H9 (cell line): Measurements from ENCODE around the gene ERGIC3. TPM values are rescaled to one million over a fixed set of nuclear protein-coding genes. Genes with fewer than 3 reads are reported as not detected.

Source experiments
- DNase-seq: peaks from one replicate; pipeline ENCODE4 v3.0.0-alpha.2; 2017
- H2AFZ ChIP-seq: one replicate; pipeline ENCODE4 v1.6.1; 2013; ENCODE audit warnings: mild to moderate bottlenecking, low read length, control low read depth, moderate library complexity
- H2AK5ac ChIP-seq: 2 replicates; pipeline ENCODE4 v1.6.1; 2013; ENCODE audit warnings: low read length, control low read depth, mixed read lengths; ENCODE audit not compliant: insufficient read length
- H2BK120ac ChIP-seq: one replicate; pipeline ENCODE4 v1.6.1; 2013; ENCODE audit warnings: low read depth, mild to moderate bottlenecking, low read length, control low read depth, inconsistent platforms; ENCODE audit not compliant: poor library complexity, severe bottlenecking
- H2BK12ac ChIP-seq: 2 replicates; pipeline ENCODE4 v1.6.1; 2013; ENCODE audit warnings: low read length, control low read depth, mixed read lengths, low read depth; ENCODE audit not compliant: insufficient read length
- H2BK15ac ChIP-seq: 2 replicates; pipeline ENCODE4 v1.6.1; 2013; ENCODE audit warnings: low read depth, low read length, control low read depth
- H2BK20ac ChIP-seq: one replicate; pipeline ENCODE4 v1.6.1; 2013; ENCODE audit warnings: low read depth, mild to moderate bottlenecking, low read length, control low read depth, inconsistent platforms; ENCODE audit not compliant: poor library complexity, severe bottlenecking
- H2BK5ac ChIP-seq: 2 replicates; pipeline ENCODE4 v1.6.1; 2013; ENCODE audit warnings: low read length, control low read depth, mixed read lengths; ENCODE audit not compliant: insufficient read length
- H3K14ac ChIP-seq: 2 replicates; pipeline ENCODE4 v1.6.1; 2013; ENCODE audit warnings: low read length, control low read depth; ENCODE audit not compliant: insufficient read depth
- H3K18ac ChIP-seq: 2 replicates; pipeline ENCODE4 v1.6.1; 2013; ENCODE audit warnings: low read depth, mild to moderate bottlenecking, mixed read lengths, low read length, control low read depth; ENCODE audit not compliant: insufficient read length
- H3K23ac ChIP-seq: 2 replicates; pipeline ENCODE4 v1.6.1; 2013; ENCODE audit warnings: low read length, control low read depth, mixed read lengths, low read depth; ENCODE audit not compliant: insufficient read length
- H3K23me2 ChIP-seq: 2 replicates; pipeline ENCODE4 v1.6.1; 2013; ENCODE audit warnings: low read depth, mild to moderate bottlenecking, mixed read lengths, low read length, control low read depth; ENCODE audit not compliant: insufficient read length, poor library complexity, severe bottlenecking
- H3K27ac ChIP-seq: 2 replicates; pipeline ENCODE4 v1.5.1; 2013; ENCODE audit warnings: low read length, control low read depth, mixed read lengths, low read depth; ENCODE audit not compliant: insufficient read length
- H3K27me3 ChIP-seq: 2 replicates; pipeline ENCODE4 v1.6.1; 2013; ENCODE audit warnings: low read length, control low read depth, inconsistent platforms; ENCODE audit not compliant: insufficient read depth
- H3K4ac ChIP-seq: 2 replicates; pipeline ENCODE4 v1.6.1; 2013; ENCODE audit warnings: low read depth, mild to moderate bottlenecking, control low read depth, inconsistent platforms, low read length, moderate library complexity
- H3K4me1 ChIP-seq: 2 replicates; pipeline ENCODE4 v1.6.1; 2013; ENCODE audit warnings: low read length, control low read depth, inconsistent platforms; ENCODE audit not compliant: insufficient read depth
- H3K4me2 ChIP-seq: 2 replicates; pipeline ENCODE4 v1.6.1; 2013; ENCODE audit warnings: low read length, control low read depth, mixed read lengths; ENCODE audit not compliant: insufficient read length, insufficient read depth
- H3K56ac ChIP-seq: 2 replicates; pipeline ENCODE4 v1.6.1; 2013; ENCODE audit warnings: low read depth, mild to moderate bottlenecking, mixed read lengths, low read length, control low read depth; ENCODE audit not compliant: insufficient read length
- H3K79me1 ChIP-seq: 2 replicates; pipeline ENCODE4 v1.6.1; 2013; ENCODE audit warnings: low read depth, mild to moderate bottlenecking, moderate library complexity, low read length, control low read depth, inconsistent platforms; ENCODE audit not compliant: insufficient read depth, poor library complexity, severe bottlenecking
- H3K79me2 ChIP-seq: 2 replicates; pipeline ENCODE4 v1.6.1; 2013; ENCODE audit warnings: low read length, control low read depth, inconsistent platforms; ENCODE audit not compliant: insufficient read depth
- H3K9ac ChIP-seq: 2 replicates; pipeline ENCODE4 v1.6.1; 2013; ENCODE audit warnings: low read length, control low read depth, mixed read lengths; ENCODE audit not compliant: insufficient read length; ENCODE audit errors: extremely low read depth
- H3K9me3 ChIP-seq: one replicate; pipeline ENCODE4 v1.6.1; 2013; ENCODE audit warnings: low read depth, low read length, inconsistent platforms; ENCODE audit not compliant: control insufficient read depth
- H3T11ph ChIP-seq: one replicate; pipeline ENCODE4 v1.6.1; 2013; ENCODE audit warnings: mild to moderate bottlenecking, low read length, control low read depth, inconsistent platforms
- H4K20me1 ChIP-seq: one replicate; pipeline ENCODE4 v1.6.1; 2013; ENCODE audit not compliant: control insufficient read depth, insufficient read length, insufficient read depth
- H4K5ac ChIP-seq: 2 replicates; pipeline ENCODE4 v1.6.1; 2013; ENCODE audit warnings: low read depth, mild to moderate bottlenecking, mixed read lengths, low read length, control low read depth; ENCODE audit not compliant: insufficient read length
- H4K8ac ChIP-seq: replicated peaks from 2 replicates; pipeline ENCODE4 v1.6.1; 2013; ENCODE audit warnings: low read length, control low read depth, mixed read lengths, low read depth; ENCODE audit not compliant: insufficient read length
- H4K91ac ChIP-seq: 2 replicates; pipeline ENCODE4 v1.6.1; 2013; ENCODE audit warnings: low read depth, mild to moderate bottlenecking, moderate library complexity, mixed read lengths, low read length, control low read depth; ENCODE audit not compliant: insufficient read length
- H3K27ac Mint-ChIP-seq, 3 experiments: 2 replicates in 2 of 3; 3 replicates in 1 of 3; pipeline ENCODE4 v1.8.0; 2020 to 2021; ENCODE audit warnings: mixed read lengths in 3 of 3, mild to moderate bottlenecking in 1 of 3, moderate library complexity in 1 of 3
- H3K27me3 Mint-ChIP-seq: 2 replicates; pipeline ENCODE4 v1.8.0; 2021; ENCODE audit warnings: low read depth, mild to moderate bottlenecking, moderate library complexity, mixed read lengths
- H3K36me3 Mint-ChIP-seq, 3 experiments: 2 replicates in 2 of 3; 3 replicates in 1 of 3; pipeline ENCODE4 v1.8.0; 2020 to 2021; ENCODE audit warnings: low read depth in 3 of 3, mixed read lengths in 3 of 3; ENCODE audit not compliant: insufficient read depth in 1 of 3
- H3K4me1 Mint-ChIP-seq, 2 experiments: 2 replicates each; pipeline ENCODE4 v1.8.0; 2020; ENCODE audit warnings: mixed read lengths in 2 of 2
- H3K4me3 Mint-ChIP-seq, 2 experiments: 2 replicates in 1 of 2; 3 replicates in 1 of 2; pipeline ENCODE4 v1.8.0; 2020 to 2021; ENCODE audit warnings: mild to moderate bottlenecking in 2 of 2, mixed read lengths in 2 of 2, moderate library complexity in 1 of 2
- H3K9me3 Mint-ChIP-seq, 2 experiments: 2 replicates in 1 of 2; 3 replicates in 1 of 2; pipeline ENCODE4 v1.8.0; 2020; ENCODE audit warnings: mild to moderate bottlenecking in 2 of 2, mixed read lengths in 2 of 2, moderate library complexity in 1 of 2
- CTCF ChIP-seq: fragments of 200-600 bp; sonication (generic); conservative IDR thresholded peaks from 3 replicates; pipeline ENCODE4 v1.8.0; 2021; ENCODE audit warnings: antibody characterized with exemption, mild to moderate bottlenecking
- WGBS: extraction: QIAGEN DNeasy Blood & Tissue Kit; methylation state at CpG from one replicate; pipeline ENCODE4 v1.1.7; 2013; ENCODE audit warnings: missing lambda C conversion rate, low lambda C conversion rate, mixed read lengths; ENCODE audit not compliant: insufficient read length; ENCODE audit errors: extremely low coverage; 5-methylcytosine and 5-hydroxymethylcytosine counted together
- total RNA-seq: library from RNA; stranded (reverse); gene quantifications from 2 replicates; pipeline ENCODE4 v1.2.1, GENCODE V29; 2021

Gene ERGIC3
- total RNA-seq, 1 experiment from 2014 or later = 188 TPM

GRCh38 chr20:35511814-35512420, 30.0 kb upstream of the ERGIC3 start:
- H3K9me3 Mint-ChIP-seq = no peaks in the 10 kb centered on the region
- Histone ChIP-seq H2BK5ac (no peak overlapping the region), H3K56ac (no peak overlapping the region), H2BK120ac (no peak overlapping the region), H4K5ac (no peak overlapping the region), H2BK20ac (no peak overlapping the region), H3K23me2 (no peaks in the 10 kb centered on the region), H2BK12ac (no peak overlapping the region), H3K79me2 (no peaks in the 10 kb centered on the region), H3K27ac (no peak overlapping the region), H3K9me3 (no peaks in the 10 kb centered on the region), H4K8ac (no peak overlapping the region), H3K4ac (no peak overlapping the region), H2AK5ac (no peak overlapping the region), H3K4me1 (no peaks in the 10 kb centered on the region), H3K14ac (no peak overlapping the region), H2BK15ac (no peak overlapping the region), H2AFZ (no peak overlapping the region), H3K9ac (no peak overlapping the region), H4K20me1 (no peaks in the 10 kb centered on the region), H3T11ph (no peak overlapping the region), H3K18ac (no peak overlapping the region), H4K91ac (no peak overlapping the region), H3K79me1 (no peaks in the 10 kb centered on the region), H3K23ac (no peak overlapping the region), H3K27me3 (no peaks in the 10 kb centered on the region), H3K4me2 (no peak overlapping the region)
- H3K27me3 Mint-ChIP-seq = no peaks in the 10 kb centered on the region; the same call in 1 of the 2 replicates
- H3K36me3 Mint-ChIP-seq = peaks cover 4 to 43% (median 42%) of the 10 kb centered on the region in 3 experiments; a peak in 6 of 7 replicates
- peak overlapping the region in 1 of 3 experiments; percentile 70; a peak in 2 of 7 replicates for H3K27ac Mint-ChIP-seq
- WGBS = no CpG with 5 or more reads among the region's 2 CpGs
- H3K4me3 Mint-ChIP-seq = no peak overlapping the region
- H3K4me1 Mint-ChIP-seq = no peaks in the 10 kb centered on the region
- TF ChIP-seq CTCF = peak; percentile 71
- DNase-seq = peak; percentile 37
